Activated naive CD8-positive, alpha-beta T cell treated with anti-CD3 and anti-CD28 coated beads, Interleukin-2, amount 10 ng/mL, durations not matched to agents 7 days and 5 days (primary cell): ENCODE results near the gene NR3C2. TPM values are rescaled to one million over a fixed set of nuclear protein-coding genes. Genes with fewer than 3 reads are reported as not detected.

Experiments
- ATAC-seq: fragments of 150-1000 bp; cut with Tn5 transposase; one replicate; pipeline ENCODE4 v1.10.0; 2021; ENCODE audit warnings: low read depth, moderate library complexity
- POLR2A ChIA-PET: fragments of 350-600 bp; sonication (Branson Sonifier 250); formaldehyde crosslinking; loops from one replicate; lab custom pipeline; 2021; ENCODE audit warnings: antibody characterized with exemption; lab: Charles Lee
- DNase-seq: peaks from one replicate; pipeline ENCODE4 v3.0.0; 2021
- H3K27ac Mint-ChIP-seq: one replicate; pipeline ENCODE4 v1.8.0; 2022; ENCODE audit warnings: mild to moderate bottlenecking, mixed read lengths
- H3K27me3 Mint-ChIP-seq: one replicate; pipeline ENCODE4 v1.8.0; 2022; ENCODE audit warnings: mild to moderate bottlenecking, moderate library complexity, mixed read lengths
- H3K36me3 Mint-ChIP-seq: one replicate; pipeline ENCODE4 v1.8.0; 2021; ENCODE audit warnings: mild to moderate bottlenecking, mixed read lengths
- H3K4me1 Mint-ChIP-seq: one replicate; pipeline ENCODE4 v1.8.0; 2021; ENCODE audit warnings: mixed read lengths
- H3K4me3 Mint-ChIP-seq: one replicate; pipeline ENCODE4 v1.8.0; 2022; ENCODE audit warnings: mild to moderate bottlenecking, moderate library complexity, mixed read lengths
- H3K9me3 Mint-ChIP-seq: one replicate; pipeline ENCODE4 v1.8.0; 2021; ENCODE audit warnings: mixed read lengths
- total RNA-seq, 2 experiments: library from RNA; stranded (reverse); gene quantifications; one replicate each; pipeline ENCODE4 v1.2.3, GENCODE V29; 2021

Gene NR3C2
- total RNA-seq, 2 experiments from 2014 or later: 19.5 to 24.4 TPM

GRCh38 chr4:148275266-148275665, 166.9 kb downstream of the NR3C2 start:
- no peaks in the 10 kb centered on the region for H3K36me3 Mint-ChIP-seq
- H3K4me3 Mint-ChIP-seq: no peak overlapping the region
- no peaks in the 10 kb centered on the region for H3K4me1 Mint-ChIP-seq
- no peak overlapping the region for H3K27ac Mint-ChIP-seq
- DNase-seq: no peak
- H3K27me3 Mint-ChIP-seq: no peaks in the 10 kb centered on the region
- peaks cover 2% of the 10 kb centered on the region for H3K9me3 Mint-ChIP-seq
- no peak for ATAC-seq
- POLR2A ChIA-PET: no interaction called here

DNA sequence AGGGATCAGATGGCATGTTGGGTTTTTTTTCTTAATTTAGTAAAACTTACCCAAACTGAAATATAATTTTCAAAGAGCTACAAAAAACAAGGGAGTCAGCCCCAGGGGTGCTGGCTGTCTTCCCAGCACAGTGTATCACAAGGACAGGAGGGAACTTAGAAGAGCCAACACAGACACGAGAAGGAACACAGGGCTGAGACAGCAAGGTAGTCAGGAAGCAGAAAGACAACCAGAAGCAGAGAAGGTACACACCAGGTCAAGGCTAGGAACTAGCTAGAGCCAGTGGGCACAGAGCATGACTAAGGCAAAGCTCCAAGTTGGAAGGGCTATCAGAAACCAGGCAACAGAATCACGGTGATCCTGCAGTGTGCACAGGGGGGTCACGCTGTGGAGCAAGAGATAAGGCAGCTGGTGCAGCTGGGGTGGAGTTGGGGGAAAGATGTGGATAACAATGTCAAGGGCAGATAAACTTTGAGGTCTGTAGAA, 168.7 kb downstream of the NR3C2 start:
- H3K36me3 Mint-ChIP-seq: no peaks in the 10 kb centered on the region
- no peaks in the 10 kb centered on the region for H3K4me1 Mint-ChIP-seq
- H3K9me3 Mint-ChIP-seq: peaks cover 4% of the 10 kb centered on the region
- no peak overlapping the region for H3K4me3 Mint-ChIP-seq
- DNase-seq (no peak), ATAC-seq (no peak)
- no peaks in the 10 kb centered on the region for H3K27me3 Mint-ChIP-seq
- POLR2A ChIA-PET: no interaction called here
- no peak overlapping the region for H3K27ac Mint-ChIP-seq

GRCh38 chr4:148271166-148271565, 171.0 kb downstream of the NR3C2 start:
- Mint-ChIP-seq H3K4me3 (no peak overlapping the region), H3K9me3 (peaks cover 4% of the 10 kb centered on the region), H3K27ac (no peak overlapping the region), H3K36me3 (peaks cover 5% of the 10 kb centered on the region), H3K4me1 (no peaks in the 10 kb centered on the region), H3K27me3 (no peaks in the 10 kb centered on the region)
- no peak for ATAC-seq
- no peak for DNase-seq
- POLR2A ChIA-PET: no interaction called here

DNA sequence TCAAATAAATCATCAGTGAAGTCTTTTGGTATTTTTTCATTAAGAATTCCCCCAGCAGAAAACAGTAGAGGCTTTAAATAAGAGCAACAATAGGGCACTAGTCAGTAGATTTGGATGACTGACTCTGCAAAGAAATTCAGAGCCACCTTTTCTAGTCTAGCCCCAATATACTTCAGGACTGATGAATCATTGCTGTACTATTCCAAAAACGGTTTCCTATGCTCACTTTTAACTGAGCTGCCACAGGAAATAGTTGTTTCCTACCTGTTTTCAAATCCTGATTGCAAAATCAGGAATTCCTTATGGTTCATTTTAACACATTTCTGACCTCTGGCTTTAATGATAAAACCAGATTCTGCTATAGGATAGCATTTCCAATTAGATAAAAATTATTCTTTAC, 171.6 kb downstream of the NR3C2 start:
- ATAC-seq (no peak), DNase-seq (no peak)
- Mint-ChIP-seq H3K4me3 (no peak overlapping the region), H3K9me3 (peaks cover 4% of the 10 kb centered on the region), H3K27ac (no peak overlapping the region), H3K36me3 (peaks cover 5% of the 10 kb centered on the region), H3K4me1 (no peaks in the 10 kb centered on the region), H3K27me3 (no peaks in the 10 kb centered on the region)
- POLR2A ChIA-PET: no interaction called here

GRCh38 chr4:148268835-148269234, 173.4 kb downstream of the NR3C2 start:
- POLR2A ChIA-PET: no interaction called here
- peaks cover 4% of the 10 kb centered on the region for H3K9me3 Mint-ChIP-seq
- DNase-seq: no peak
- H3K36me3 Mint-ChIP-seq: peaks cover 5% of the 10 kb centered on the region
- H3K27ac Mint-ChIP-seq: no peak overlapping the region
- no peak overlapping the region for H3K4me3 Mint-ChIP-seq
- H3K4me1 Mint-ChIP-seq: no peaks in the 10 kb centered on the region
- ATAC-seq: no peak
- no peaks in the 10 kb centered on the region for H3K27me3 Mint-ChIP-seq

DNA sequence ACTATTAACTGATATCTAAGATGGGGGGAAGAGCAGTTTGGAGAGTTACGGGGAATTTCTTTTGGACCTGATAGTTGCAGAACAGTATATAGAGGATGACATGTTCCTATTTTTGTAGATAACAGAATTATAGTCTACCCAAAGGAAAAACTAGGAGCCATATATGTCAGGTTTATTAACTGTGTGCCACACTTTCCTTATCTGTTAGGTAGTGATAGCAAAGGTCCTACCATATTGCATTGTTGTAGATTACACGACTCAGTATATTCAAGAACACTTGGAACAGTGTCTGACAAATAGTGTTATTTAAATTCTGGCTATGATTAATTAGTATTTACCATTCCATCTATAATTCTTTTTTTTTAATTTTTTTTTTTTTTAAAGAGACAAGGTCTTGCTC, 175.3 kb downstream of the NR3C2 start:
- DNase-seq (no peak), ATAC-seq (no peak)
- Mint-ChIP-seq H3K4me1 (no peaks in the 10 kb centered on the region), H3K4me3 (no peak overlapping the region), H3K9me3 (peaks cover 4% of the 10 kb centered on the region), H3K27ac (no peak overlapping the region), H3K27me3 (no peaks in the 10 kb centered on the region), H3K36me3 (peaks cover 5% of the 10 kb centered on the region)
- POLR2A ChIA-PET: no interaction called here

- Mint-ChIP-seq H3K9me3 (peaks cover 5% of the 10 kb centered on the region), H3K36me3 (peaks cover 7% of the 10 kb centered on the region), H3K27ac (no peak overlapping the region), H3K4me1 (no peaks in the 10 kb centered on the region), H3K27me3 (no peaks in the 10 kb centered on the region), H3K4me3 (no peak overlapping the region)
- POLR2A ChIA-PET: no interaction called here
- DNase-seq: no peak
- ATAC-seq: no peak
These were observed 176.0 kb downstream of the NR3C2 start for GRCh38 chr4:148266240-148266639.

DNA sequence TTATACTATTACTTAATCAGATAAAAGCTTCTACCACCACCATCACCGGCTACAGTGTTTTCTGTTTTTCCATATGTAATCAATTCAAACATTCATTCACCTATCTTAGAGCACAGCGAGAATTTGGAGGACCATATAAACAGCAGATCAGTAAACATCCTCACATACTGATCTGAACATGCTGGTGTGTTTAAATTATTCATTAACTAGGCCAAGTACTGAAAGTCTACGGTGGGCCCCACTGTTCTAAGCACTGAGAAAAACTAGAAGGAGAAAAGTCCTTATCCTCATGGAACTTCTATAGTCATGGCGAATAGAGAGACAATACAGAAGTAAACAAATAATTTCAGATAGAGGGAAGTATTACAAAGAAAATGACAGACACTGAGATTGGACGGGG, 176.6 kb downstream of the NR3C2 start:
- no peak overlapping the region for H3K27ac Mint-ChIP-seq
- no peak overlapping the region for H3K4me3 Mint-ChIP-seq
- DNase-seq: no peak
- H3K4me1 Mint-ChIP-seq: no peaks in the 10 kb centered on the region
- H3K9me3 Mint-ChIP-seq: peaks cover 6% of the 10 kb centered on the region
- no peak for ATAC-seq
- H3K36me3 Mint-ChIP-seq: peaks cover 7% of the 10 kb centered on the region
- POLR2A ChIA-PET: no interaction called here
- H3K27me3 Mint-ChIP-seq: no peaks in the 10 kb centered on the region

GRCh38 chr4:148263802-148264201, 178.4 kb downstream of the NR3C2 start:
- peaks cover 2% of the 10 kb centered on the region for H3K9me3 Mint-ChIP-seq
- POLR2A ChIA-PET: no interaction called here
- no peak for DNase-seq
- H3K36me3 Mint-ChIP-seq: peaks cover 7% of the 10 kb centered on the region
- H3K4me1 Mint-ChIP-seq: no peaks in the 10 kb centered on the region
- H3K27me3 Mint-ChIP-seq: no peaks in the 10 kb centered on the region
- ATAC-seq: no peak
- H3K4me3 Mint-ChIP-seq: no peak overlapping the region
- no peak overlapping the region for H3K27ac Mint-ChIP-seq

- no peak overlapping the region for H3K4me3 Mint-ChIP-seq
- no peak overlapping the region for H3K27ac Mint-ChIP-seq
- POLR2A ChIA-PET: no interaction called here
- H3K4me1 Mint-ChIP-seq: no peaks in the 10 kb centered on the region
- H3K27me3 Mint-ChIP-seq: no peaks in the 10 kb centered on the region
- H3K36me3 Mint-ChIP-seq: peaks cover 9% of the 10 kb centered on the region
- ATAC-seq: no peak
- no peak for DNase-seq
- peaks cover 2% of the 10 kb centered on the region for H3K9me3 Mint-ChIP-seq
These were observed 179.1 kb downstream of the NR3C2 start for GRCh38 chr4:148263127-148263526.

- ATAC-seq (no peak), DNase-seq (no peak)
- Mint-ChIP-seq H3K4me1 (no peaks in the 10 kb centered on the region), H3K4me3 (no peak overlapping the region), H3K9me3 (peaks cover 2% of the 10 kb centered on the region), H3K27me3 (no peaks in the 10 kb centered on the region), H3K36me3 (peaks cover 9% of the 10 kb centered on the region), H3K27ac (no peak overlapping the region)
- POLR2A ChIA-PET: no interaction called here
These were observed 180.4 kb downstream of the NR3C2 start for GRCh38 chr4:148261848-148262247.

DNA sequence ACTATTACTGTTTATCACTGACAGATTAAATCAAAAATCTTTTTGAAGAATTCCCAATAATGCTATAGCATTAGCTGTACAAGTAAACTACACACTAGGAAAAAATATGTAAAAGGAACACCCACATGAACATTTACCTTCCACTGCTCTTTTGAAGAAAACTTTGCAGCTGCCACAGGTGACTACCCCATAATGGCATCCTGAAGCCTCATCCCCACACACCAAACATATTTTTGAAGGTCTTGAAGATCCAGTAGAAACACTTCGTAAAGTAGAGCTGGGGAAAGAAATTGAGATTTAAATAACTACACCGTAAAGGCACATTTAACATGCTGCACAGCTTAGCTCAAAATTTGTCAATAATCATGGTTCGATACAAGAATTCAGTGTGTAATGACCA, 182.4 kb downstream of the NR3C2 start:
- Mint-ChIP-seq H3K36me3 (peaks cover 4% of the 10 kb centered on the region), H3K9me3 (peaks cover 2% of the 10 kb centered on the region), H3K27me3 (no peaks in the 10 kb centered on the region), H3K4me3 (no peak overlapping the region), H3K27ac (no peak overlapping the region), H3K4me1 (no peaks in the 10 kb centered on the region)
- ATAC-seq (no peak), DNase-seq (no peak)
- POLR2A ChIA-PET: no interaction called here

GRCh38 chr4:148258535-148258934, 183.7 kb downstream of the NR3C2 start:
- Mint-ChIP-seq H3K27ac (no peak overlapping the region), H3K27me3 (no peaks in the 10 kb centered on the region), H3K4me3 (no peak overlapping the region), H3K36me3 (peaks cover 6% of the 10 kb centered on the region), H3K9me3 (peaks cover 2% of the 10 kb centered on the region), H3K4me1 (no peaks in the 10 kb centered on the region)
- no peak for DNase-seq
- POLR2A ChIA-PET: no interaction called here
- ATAC-seq: no peak

DNA sequence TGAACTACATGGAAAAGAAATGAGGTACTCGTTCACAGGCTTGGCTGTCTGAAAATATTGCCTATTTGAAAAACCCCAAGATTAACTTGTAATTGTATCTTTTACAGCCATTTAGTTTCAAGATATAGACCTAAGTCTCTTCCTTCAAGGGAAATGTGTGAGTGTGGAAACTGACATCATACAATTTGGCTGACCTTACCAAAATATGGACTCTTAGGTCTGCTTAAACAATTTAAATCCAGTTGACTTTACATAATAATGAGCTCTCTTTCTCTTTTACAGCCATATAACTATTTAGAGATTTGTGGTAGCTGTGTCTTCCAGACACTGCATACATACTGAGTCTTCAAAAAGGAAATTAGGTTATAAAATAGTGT, 186.9 kb downstream of the NR3C2 start:
- DNase-seq (no peak), ATAC-seq (no peak)
- Mint-ChIP-seq H3K36me3 (peaks cover 8% of the 10 kb centered on the region), H3K4me1 (no peaks in the 10 kb centered on the region), H3K27me3 (no peaks in the 10 kb centered on the region), H3K4me3 (no peak overlapping the region), H3K9me3 (no peaks in the 10 kb centered on the region), H3K27ac (no peak overlapping the region)
- POLR2A ChIA-PET: no interaction called here
